Measurements from ENCODE around the gene MAN2C1.

Gene MAN2C1

GRCh38 chr15:75335313-75335704 lies 33.1 kb downstream of the MAN2C1 start:
- TF ChIP-seq CTCF (IDR thresholded peaks at IDR 0.05): no peak

GRCh38 chr15:75329571-75329970 lies 38.8 kb downstream of the MAN2C1 start:
- no peak for TF ChIP-seq CTCF (IDR thresholded peaks at IDR 0.05)

- no peak for TF ChIP-seq CTCF (IDR thresholded peaks at IDR 0.05)
These were observed 39.7 kb downstream of the MAN2C1 start for GRCh38 chr15:75328493-75329314.

GRCh38 chr15:75327491-75327890 lies 40.9 kb downstream of the MAN2C1 start:
- TF ChIP-seq CTCF (IDR thresholded peaks at IDR 0.05): no peak

- no peak for TF ChIP-seq CTCF (IDR thresholded peaks at IDR 0.05)
These were observed 41.4 kb downstream of the MAN2C1 start for GRCh38 chr15:75327005-75327404.

- TF ChIP-seq CTCF (IDR thresholded peaks at IDR 0.05): no peak
These were observed 42.5 kb downstream of the MAN2C1 start for GRCh38 chr15:75325922-75326321.

- TF ChIP-seq CTCF (IDR thresholded peaks at IDR 0.05): no peak
These were observed 46.7 kb downstream of the MAN2C1 start for GRCh38 chr15:75321711-75322110.
